IMR-90 (cell line): ENCODE data around the gene RNF123. TPM values are rescaled to one million over a fixed set of nuclear protein-coding genes. Genes with fewer than 3 reads are reported as not detected.

Experiments used
- ATAC-seq: fragments of 200-7000 bp; cut with Tn5 transposase; 2 replicates; pipeline ENCODE4 v1.9.1; 2020; ENCODE audit warnings: low read depth, mild to moderate bottlenecking, moderate library complexity
- BruUV-seq: library from RNA; stranded (reverse); fragments of 400-500 nt; replicated peaks from 2 replicates; lab custom pipeline; 2021; lab: Mats Ljungman, UMichigan
- CTCF ChIA-PET: fragments of 300-600 bp; formaldehyde crosslinking; extraction: SDS; loops from one replicate; lab custom pipeline; 2021; ENCODE audit warnings: antibody characterized with exemption; lab: Yijun Ruan, JAX
- POLR2A ChIA-PET: fragments of 300-600 bp; sonication (Branson Sonifier 250); formaldehyde crosslinking; loops from one replicate; lab custom pipeline; 2022; ENCODE audit warnings: antibody characterized with exemption; ENCODE audit not compliant: unreplicated experiment; lab: Charles Lee
- DNase-seq: peaks from one replicate; pipeline ENCODE4 v3.0.0; 2013
- H2AFZ ChIP-seq: replicated peaks from 2 replicates; pipeline ENCODE3; 2013; ENCODE audit warnings: low read length, mild to moderate bottlenecking; ENCODE audit not compliant: poor library complexity
- H2AK5ac ChIP-seq: 2 replicates; pipeline ENCODE4 v1.6.1; 2013; ENCODE audit warnings: low read depth, low read length, inconsistent platforms
- H2AK9ac ChIP-seq: replicated peaks from 2 replicates; pipeline ENCODE3; 2013; ENCODE audit warnings: mild to moderate bottlenecking, low read depth, low read length, moderate library complexity; ENCODE audit not compliant: poor library complexity
- H2BK120ac ChIP-seq: 2 replicates; pipeline ENCODE4 v1.6.1; 2013; ENCODE audit warnings: low read depth, low read length, inconsistent platforms
- H2BK15ac ChIP-seq: 3 replicates; pipeline ENCODE4 v1.6.1; 2013; ENCODE audit warnings: low read depth, low read length, inconsistent platforms
- H2BK20ac ChIP-seq: 2 replicates; pipeline ENCODE4 v1.6.1; 2013; ENCODE audit warnings: low read depth, mild to moderate bottlenecking, inconsistent platforms, low read length, moderate library complexity
- H2BK5ac ChIP-seq: 2 replicates; pipeline ENCODE4 v1.6.1; 2013; ENCODE audit warnings: mild to moderate bottlenecking, low read depth, low read length, inconsistent platforms; ENCODE audit not compliant: poor library complexity, severe bottlenecking
- H3K14ac ChIP-seq: replicated peaks from 2 replicates; pipeline ENCODE4 v1.6.1; 2013; ENCODE audit warnings: low read depth, low read length, inconsistent platforms
- H3K18ac ChIP-seq: 2 replicates; pipeline ENCODE4 v1.6.1; 2013; ENCODE audit warnings: low read depth, low read length, control low read depth
- H3K23ac ChIP-seq: 2 replicates; pipeline ENCODE4 v1.6.1; 2013; ENCODE audit warnings: low read depth, low read length, inconsistent platforms
- H3K27ac ChIP-seq: 2 replicates; pipeline ENCODE4 v1.5.1; 2013; ENCODE audit warnings: mild to moderate bottlenecking, control low read depth, low read length; ENCODE audit not compliant: insufficient read depth
- H3K27me3 ChIP-seq: 2 replicates; pipeline ENCODE4 v1.6.1; 2013; ENCODE audit warnings: low read length; ENCODE audit not compliant: control insufficient read depth, insufficient read depth
- H3K36me3 ChIP-seq: 2 replicates; pipeline ENCODE4 v1.6.1; 2013; ENCODE audit warnings: low read length, mixed read lengths; ENCODE audit not compliant: control insufficient read depth, insufficient read depth
- H3K4ac ChIP-seq: 2 replicates; pipeline ENCODE4 v1.6.1; 2013; ENCODE audit warnings: low read depth, low read length, inconsistent platforms
- H3K4me1 ChIP-seq: 2 replicates; pipeline ENCODE4 v1.6.1; 2013; ENCODE audit warnings: low read length, mixed read lengths; ENCODE audit not compliant: control insufficient read depth, insufficient read depth
- H3K4me2 ChIP-seq: 2 replicates; pipeline ENCODE4 v1.6.1; 2013; ENCODE audit warnings: low read depth, mild to moderate bottlenecking, control low read depth, low read length, moderate library complexity
- H3K4me3 ChIP-seq: 2 replicates; pipeline ENCODE4 v1.5.1; 2013; ENCODE audit warnings: low read depth, mild to moderate bottlenecking, control low read depth, low read length, moderate library complexity; ENCODE audit not compliant: insufficient read depth
- H3K56ac ChIP-seq: 2 replicates; pipeline ENCODE4 v1.6.1; 2013; ENCODE audit warnings: low read length, inconsistent platforms; ENCODE audit not compliant: insufficient read depth; ENCODE audit errors: extremely low read depth
- H3K79me1 ChIP-seq, 2 experiments: 2 replicates each; pipeline ENCODE4 v1.6.1; 2013; ENCODE audit warnings: low read length in 2 of 2, inconsistent platforms in 1 of 2, low read depth in 1 of 2
- H3K9ac ChIP-seq: 2 replicates; pipeline ENCODE4 v1.6.1; 2013; ENCODE audit warnings: low read depth, low read length, control low read depth
- H3K9me1 ChIP-seq: 2 replicates; pipeline ENCODE4 v1.6.1; 2013; ENCODE audit warnings: low read length, inconsistent platforms; ENCODE audit not compliant: insufficient read depth
- H3K9me3 ChIP-seq: 2 replicates; pipeline ENCODE4 v1.6.1; 2013; ENCODE audit warnings: low read length; ENCODE audit not compliant: control insufficient read depth, insufficient read depth
- H4K20me1 ChIP-seq: 2 replicates; pipeline ENCODE4 v1.6.1; 2013; ENCODE audit warnings: low read length, inconsistent platforms; ENCODE audit not compliant: insufficient read depth
- H4K5ac ChIP-seq: 2 replicates; pipeline ENCODE4 v1.6.1; 2013; ENCODE audit warnings: mild to moderate bottlenecking, low read depth, low read length, control low read depth
- H4K8ac ChIP-seq, 2 experiments: 2 replicates each; pipeline ENCODE4 v1.6.1; 2013; ENCODE audit warnings: low read depth in 2 of 2, low read length in 2 of 2, control low read depth in 1 of 2, inconsistent platforms in 1 of 2
- H4K91ac ChIP-seq: 2 replicates; pipeline ENCODE4 v1.6.1; 2013; ENCODE audit warnings: low read depth, low read length, inconsistent platforms; ENCODE audit not compliant: insufficient read depth
- BHLHE40 ChIP-seq: fragments of 150-350 bp; IDR thresholded peaks from 2 replicates; pipeline ENCODE4 v1.6.1; 2016; ENCODE audit warnings: mild to moderate bottlenecking, low read depth, low read length
- CEBPB ChIP-seq: IDR thresholded peaks from 2 replicates; pipeline ENCODE4 v1.6.1; 2012; ENCODE audit warnings: low read depth, low read length, improper control_type of control experiment
- CHD1 ChIP-seq: IDR thresholded peaks from 2 replicates; pipeline ENCODE4 v1.6.1; 2012; ENCODE audit warnings: low read depth, low read length, improper control_type of control experiment
- CTCF ChIP-seq: conservative IDR thresholded peaks from 2 replicates; pipeline ENCODE4 v1.5.1; 2012; ENCODE audit warnings: mild to moderate bottlenecking, low read depth, low read length, improper control_type of control experiment
- ELK1 ChIP-seq: fragments of 150-350 bp; IDR thresholded peaks from 2 replicates; pipeline ENCODE4 v1.6.1; 2016; ENCODE audit warnings: low read depth, mild to moderate bottlenecking, low read length, moderate library complexity, borderline replicate concordance
- FOS ChIP-seq: fragments of 150-350 bp; IDR thresholded peaks from 2 replicates; pipeline ENCODE4 v1.6.1; 2016; ENCODE audit warnings: low read depth, low read length
- MAFK ChIP-seq: IDR thresholded peaks from 2 replicates; pipeline ENCODE4 v1.6.1; 2012; ENCODE audit warnings: low read depth, low read length, improper control_type of control experiment
- MXI1 ChIP-seq: IDR thresholded peaks from 2 replicates; pipeline ENCODE4 v1.6.1; 2012; ENCODE audit warnings: low read depth, mild to moderate bottlenecking, low read length, moderate library complexity, borderline replicate concordance
- NFE2L2 ChIP-seq: fragments of 150-350 bp; IDR thresholded peaks from 2 replicates; pipeline ENCODE4 v1.6.1; 2016; ENCODE audit warnings: low read depth, mild to moderate bottlenecking, low read length
- RAD21 ChIP-seq: IDR thresholded peaks from 2 replicates; pipeline ENCODE4 v1.6.1; 2012; ENCODE audit warnings: low read length, improper control_type of control experiment
- RFX5 ChIP-seq: IDR thresholded peaks from 2 replicates; pipeline ENCODE4 v1.8.0; 2012; ENCODE audit warnings: low read depth, mild to moderate bottlenecking, low read length, moderate library complexity
- SMC3 ChIP-seq: fragments of 150-350 bp; IDR thresholded peaks from 2 replicates; pipeline ENCODE4 v1.6.1; 2016; ENCODE audit warnings: low read depth, mild to moderate bottlenecking, antibody characterized with exemption, low read length, moderate library complexity
- WGBS, 2 experiments: methylation state at CpG; one replicate each; pipeline versions ENCODE4 v1.1.5 to v1.1.7; 2013; ENCODE audit warnings: missing lambda C conversion rate in 2 of 2; ENCODE audit not compliant: insufficient read length in 1 of 2; ENCODE audit errors: extremely low coverage in 2 of 2; 5-methylcytosine and 5-hydroxymethylcytosine counted together
- dilution Hi-C: fragments of 300-500 bp; cut with HindIII; formaldehyde crosslinking; loops from one replicate; pipeline ENCODE4 v1.14.3; 2018; ENCODE audit warnings: low sequenced_read_pairs; ENCODE audit not compliant: unreplicated experiment
- in situ Hi-C: fragments of 300-500 bp; cut with MboI; formaldehyde crosslinking; loops from 3 replicates; pipeline ENCODE4 v1.14.3; 2019; ENCODE audit warnings: low sequenced_read_pairs, inconsistent platforms, mixed read lengths
- intact Hi-C: fragments of 100-400 bp; cut with micrococcal nuclease; formaldehyde crosslinking; loops from 2 replicates; pipeline ENCODE4 v1.10.0; 2022
- polyA plus RNA-seq, 3 experiments: library from polyadenylated mRNA; depleted of rRNA; stranded (reverse); fragments of >200 nt; gene quantifications; 2 replicates each; pipeline ENCODE4 v1.2.3, GENCODE V29; 2012; ENCODE audit warnings: low replicate concordance in 1 of 3
- total RNA-seq: library from RNA; depleted of rRNA; stranded (reverse); fragments of >200 nt; gene quantifications from 2 replicates; pipeline ENCODE4 v1.2.3, GENCODE V29; 2012

Gene RNF123
- total and polyA plus RNA-seq, 2 of the 4 experiments (the other 2 are of a cell fraction): 13.4 to 37.7 TPM

GRCh38 chr3:49657208-49657915 is 32.0 kb upstream of the RNF123 start:
- H2AK9ac ChIP-seq: no peak overlapping the region
- H2BK20ac ChIP-seq: no peak overlapping the region
- no peaks in the 10 kb centered on the region for H3K9me3 ChIP-seq
- POLR2A ChIA-PET: no interaction called here
- H3K56ac ChIP-seq: no peak overlapping the region
- H3K27me3 ChIP-seq: peaks cover 46% of the 10 kb centered on the region
- no peak overlapping the region for H3K14ac ChIP-seq
- DNase-seq (no peak), ATAC-seq (no peak)
- H3K27ac ChIP-seq: no peak overlapping the region
- H2BK5ac ChIP-seq: no peak overlapping the region
- no peak overlapping the region for H2AK5ac ChIP-seq
- intact Hi-C loops (no loop called here), in situ Hi-C loops (no loop called here), dilution Hi-C loops (no loop called here)
- 91% methylated on average over 18 of the region's 36 CpGs; no CpG with 5 or more reads in 1 of the 2 experiments for WGBS, 2 experiments
- no peaks in the 10 kb centered on the region for H3K79me1 ChIP-seq
- H3K23ac ChIP-seq: no peak overlapping the region
- no peaks in the 10 kb centered on the region for H3K9me1 ChIP-seq
- H3K9ac ChIP-seq: no peak overlapping the region
- H2BK15ac ChIP-seq: no peak overlapping the region
- H2AFZ ChIP-seq: no peak overlapping the region
- TF ChIP-seq RAD21 (no peak), ELK1 (no peak), SMC3 (no peak), NFE2L2 (no peak), BHLHE40 (no peak), CHD1 (no peak), FOS (no peak), CEBPB (no peak), RFX5 (no peak), MXI1 (no peak), MAFK (no peak), CTCF (no peak)
- no TSS peak for BruUV-seq
- CTCF ChIA-PET: no interaction called here
- H4K8ac ChIP-seq: no peak overlapping the region
- H4K20me1 ChIP-seq: no peaks in the 10 kb centered on the region
- H3K4me2 ChIP-seq: no peak overlapping the region
- no peaks in the 10 kb centered on the region for H3K36me3 ChIP-seq
- H3K4me3 ChIP-seq: no peak overlapping the region
- H3K18ac ChIP-seq: no peak overlapping the region
- no peaks in the 10 kb centered on the region for H3K4me1 ChIP-seq
- H3K4ac ChIP-seq: no peak overlapping the region
- H4K91ac ChIP-seq: no peak overlapping the region
- H2BK120ac ChIP-seq: no peak overlapping the region
- H4K5ac ChIP-seq: no peak overlapping the region
